ENCODE data around the gene RNF166.

The RNF166 gene, protein sequence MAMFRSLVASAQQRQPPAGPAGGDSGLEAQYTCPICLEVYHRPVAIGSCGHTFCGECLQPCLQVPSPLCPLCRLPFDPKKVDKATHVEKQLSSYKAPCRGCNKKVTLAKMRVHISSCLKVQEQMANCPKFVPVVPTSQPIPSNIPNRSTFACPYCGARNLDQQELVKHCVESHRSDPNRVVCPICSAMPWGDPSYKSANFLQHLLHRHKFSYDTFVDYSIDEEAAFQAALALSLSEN

DNA sequence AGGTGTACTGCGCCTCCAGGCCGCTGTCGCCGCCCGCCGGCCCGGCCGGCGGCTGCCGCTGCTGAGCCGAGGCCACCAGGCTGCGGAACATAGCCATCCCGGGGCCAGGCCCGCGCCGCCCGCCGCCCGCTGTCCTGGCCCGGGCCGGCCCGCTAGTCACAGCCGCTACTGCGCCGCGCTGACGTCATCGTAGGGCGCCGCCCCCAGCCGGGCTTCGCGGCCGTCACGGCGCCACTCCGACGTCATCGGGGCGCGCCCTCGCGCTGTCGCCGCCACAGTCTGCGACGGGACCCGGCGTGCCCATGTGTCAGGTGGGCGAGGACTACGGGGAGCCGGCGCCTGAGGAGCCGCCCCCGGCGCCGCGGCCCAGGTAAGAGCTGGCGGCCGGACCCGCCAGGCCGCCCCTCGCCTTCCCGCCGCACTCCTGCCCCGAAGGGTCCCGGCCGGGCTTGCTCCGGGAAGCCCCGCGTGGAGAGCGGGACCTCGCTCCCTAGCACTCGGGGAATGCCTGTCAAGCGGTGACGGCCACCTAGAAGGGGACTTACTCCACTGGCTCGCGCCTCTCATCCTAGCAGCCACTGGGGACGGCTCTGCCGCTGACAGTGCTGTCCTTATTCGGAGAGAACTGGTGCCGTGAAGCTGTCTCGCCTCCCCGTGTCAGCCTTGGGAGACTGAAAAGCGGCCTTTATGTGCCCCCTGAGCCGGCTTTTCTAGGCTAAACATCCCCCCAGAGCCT is at the start of gene RNF166, which contains the start of gene CTU2:
RNF166 (minus strand) TSS at position 180 of the 736 bp plus-strand sequence; CDS start at position 97, 83 bp downstream.
CTU2 (plus strand) TSS at position 275 of the 736 bp plus-strand sequence; CDS start at position 303, 28 bp downstream.
- peak; percentile 93 for DNase-seq

DNA sequence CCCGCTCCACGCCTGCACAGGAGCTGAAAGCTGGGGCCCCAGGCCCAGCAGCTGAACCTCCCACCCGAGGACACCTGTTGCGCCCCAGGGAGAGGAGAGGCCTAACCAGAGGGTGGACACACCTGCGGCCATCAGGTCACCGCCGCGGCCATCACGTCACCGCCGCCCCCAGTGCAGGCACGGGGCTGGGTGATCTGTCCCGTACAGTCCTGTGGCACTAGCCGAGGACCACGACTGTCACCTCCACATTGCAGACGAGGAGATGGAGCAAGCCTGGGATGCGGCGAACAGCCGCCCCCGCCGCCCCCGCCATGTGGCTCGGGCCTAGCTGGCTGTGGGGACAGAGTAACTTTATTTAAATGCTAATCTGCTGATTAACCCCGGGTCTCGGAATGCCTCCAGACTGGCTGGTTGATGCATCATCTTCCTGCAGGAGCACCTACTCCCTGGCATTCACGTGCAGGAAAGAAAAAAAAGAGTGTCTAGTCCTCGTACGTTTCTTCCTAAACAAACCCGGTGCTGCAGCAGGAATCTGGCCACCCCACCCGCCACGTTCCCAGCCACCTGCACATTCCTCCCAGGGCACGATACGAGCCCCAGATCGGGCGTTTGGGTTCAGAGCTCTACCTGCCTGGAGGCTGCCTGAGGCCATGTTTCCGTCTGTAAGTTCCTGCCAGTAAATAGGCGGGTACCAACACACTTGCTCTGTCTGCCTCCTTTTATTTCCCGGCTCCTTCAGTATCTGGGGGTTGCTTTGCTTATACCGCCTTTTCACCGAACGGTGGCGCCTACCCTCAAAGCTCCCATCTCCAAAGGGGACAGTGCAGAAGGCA is 48.9 kb upstream of the RNF166 start:
- no peak for DNase-seq

DNA sequence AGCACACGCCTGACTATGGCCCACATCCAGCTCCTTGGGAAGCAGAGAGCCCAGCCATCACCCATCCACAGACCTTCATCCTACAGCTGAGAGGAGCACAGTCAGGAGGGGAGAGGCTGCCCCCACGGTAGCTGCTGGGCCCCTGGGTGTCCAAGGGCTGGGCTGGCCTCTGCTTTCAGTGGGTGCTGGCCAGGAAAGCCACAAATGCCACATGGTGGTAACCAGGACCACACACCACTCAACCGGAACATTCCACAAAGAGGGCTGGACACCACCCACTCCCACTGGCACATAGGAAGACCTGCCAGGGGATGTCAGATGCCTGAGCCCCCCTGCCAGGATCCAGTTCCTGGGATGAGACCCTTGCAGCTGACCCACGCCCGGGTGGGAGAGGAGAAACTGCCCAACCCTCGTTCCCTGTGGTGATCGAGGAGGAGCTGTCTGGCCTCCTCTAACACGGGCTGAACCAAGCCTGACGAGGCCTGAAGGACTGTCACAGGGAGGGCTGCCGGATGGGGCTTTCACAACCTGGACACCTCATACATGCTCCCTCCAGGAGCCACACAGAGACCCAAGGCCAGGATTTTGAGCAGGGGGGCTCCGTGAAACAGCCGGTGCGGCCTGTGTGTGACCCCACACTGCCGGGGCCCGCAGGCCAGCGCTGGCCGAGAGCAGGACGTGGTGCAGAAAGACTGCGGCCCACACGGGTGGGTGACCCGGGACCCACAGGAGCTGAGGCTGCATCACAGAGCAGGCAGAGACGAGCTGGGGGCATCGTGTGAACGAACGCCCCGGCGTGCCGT is 48.1 kb upstream of the RNF166 start:
- no peak for DNase-seq

DNA sequence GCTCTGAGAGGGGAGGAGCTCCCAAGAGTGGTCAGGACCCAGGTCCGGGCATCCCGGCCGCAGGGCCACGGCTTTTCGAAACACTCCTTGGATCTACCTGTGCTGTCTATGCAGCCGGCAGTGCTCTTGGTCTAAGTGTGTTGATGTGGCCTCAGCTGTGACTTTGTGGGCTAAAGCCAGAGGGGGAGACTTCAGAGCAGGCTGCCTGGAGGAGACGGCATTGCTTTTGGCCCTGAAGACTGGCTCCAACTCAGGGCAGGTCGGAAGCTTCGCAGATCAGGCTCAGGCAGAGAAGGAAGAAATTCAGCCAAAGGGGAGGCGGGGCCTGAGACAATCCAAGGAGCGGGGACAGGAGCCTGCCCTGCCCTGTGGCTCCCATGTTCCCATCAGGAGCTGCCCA is 47.4 kb upstream of the RNF166 start:
- no peak for DNase-seq

DNA sequence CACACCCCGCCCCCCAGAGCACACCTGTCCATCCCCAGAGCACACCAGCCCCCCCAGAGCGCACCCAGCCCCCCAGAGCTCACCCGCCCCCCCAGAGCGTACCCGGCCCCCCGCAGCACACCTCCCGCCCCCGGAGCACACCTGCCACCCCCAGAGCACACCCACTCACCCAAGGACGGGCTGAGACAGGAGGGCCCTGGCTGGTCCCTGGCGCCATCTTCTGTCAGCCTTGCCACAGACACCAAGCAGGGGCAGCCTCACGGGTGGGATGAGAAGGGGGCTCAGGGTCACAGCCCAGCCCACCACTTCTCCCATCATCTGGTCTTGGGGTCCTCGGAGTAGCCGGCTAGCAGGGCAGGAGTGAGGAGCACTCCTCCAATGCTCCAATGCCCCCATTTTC is 47.0 kb upstream of the RNF166 start:
- no peak for DNase-seq

DNA sequence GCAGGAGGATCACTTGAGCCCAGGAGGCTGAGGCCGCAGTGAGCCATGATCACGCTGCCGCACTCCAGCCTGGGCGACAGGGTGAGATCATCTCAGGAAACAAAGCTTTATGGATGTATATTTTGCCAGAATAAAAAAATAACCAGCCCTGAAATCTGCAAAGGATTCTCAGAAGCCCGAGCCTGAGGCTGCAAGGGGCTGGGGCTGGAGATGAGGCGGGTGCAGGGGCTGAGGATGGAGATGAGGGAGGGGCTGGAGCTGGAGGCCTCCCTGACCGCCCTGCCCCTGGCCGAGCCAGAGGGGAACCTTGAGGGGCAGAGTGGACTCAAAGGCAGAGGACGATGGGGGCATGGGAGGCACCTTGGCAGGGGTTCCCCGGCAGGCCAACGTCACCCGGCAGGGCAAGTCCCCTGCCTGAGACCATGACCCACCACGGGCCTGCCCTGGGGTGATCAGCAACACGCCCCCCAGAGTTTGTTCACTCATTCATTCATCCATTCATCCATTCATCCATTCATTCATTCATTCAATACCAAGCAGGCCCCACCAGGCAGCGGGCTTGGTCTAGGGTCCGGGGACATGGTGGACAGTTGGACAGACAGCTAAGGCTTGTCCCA is 46.3 kb upstream of the RNF166 start:
- no peak for DNase-seq

DNA sequence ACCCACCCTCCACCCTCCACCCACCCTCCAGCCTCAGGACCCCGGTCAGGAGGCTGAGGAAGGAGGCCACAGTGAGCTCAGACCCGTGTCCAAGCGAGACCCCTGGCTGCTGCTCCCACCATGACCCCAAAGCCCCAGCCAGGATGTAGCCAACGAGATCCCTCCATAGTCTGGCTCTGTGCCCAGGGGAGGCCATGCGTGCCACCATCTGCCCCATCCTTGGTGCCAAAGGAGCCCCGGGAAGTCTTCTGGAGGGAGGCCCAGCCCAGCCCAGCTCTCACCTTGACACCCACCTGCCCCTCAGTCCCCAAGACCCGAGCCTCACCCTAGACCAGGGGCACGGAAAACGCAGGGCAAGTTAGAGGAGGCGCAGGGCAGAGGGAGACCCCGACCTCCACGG is 44.6 kb upstream of the RNF166 start:
- DNase-seq = no peak

DNA sequence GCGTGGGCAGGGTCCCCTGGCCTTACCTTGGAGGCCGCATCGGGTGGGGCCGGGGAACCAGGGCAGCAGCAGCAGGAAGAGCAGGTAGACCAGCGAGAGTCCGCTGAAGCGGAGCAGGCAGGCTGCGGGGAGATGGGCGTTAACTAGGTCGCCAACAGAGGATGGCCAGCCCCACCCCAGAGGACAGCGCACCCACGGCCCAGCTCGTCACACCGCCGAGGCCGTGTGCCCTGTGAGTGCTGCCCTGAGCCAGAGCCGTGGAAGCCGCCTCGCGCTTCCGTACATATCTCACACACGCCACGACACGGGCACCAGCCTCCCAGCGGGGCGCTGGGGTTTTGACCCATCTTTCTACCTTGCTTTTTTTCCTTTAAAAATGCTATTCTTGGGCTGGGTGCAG is 43.1 kb upstream of the RNF166 start:
- DNase-seq = no peak

DNA sequence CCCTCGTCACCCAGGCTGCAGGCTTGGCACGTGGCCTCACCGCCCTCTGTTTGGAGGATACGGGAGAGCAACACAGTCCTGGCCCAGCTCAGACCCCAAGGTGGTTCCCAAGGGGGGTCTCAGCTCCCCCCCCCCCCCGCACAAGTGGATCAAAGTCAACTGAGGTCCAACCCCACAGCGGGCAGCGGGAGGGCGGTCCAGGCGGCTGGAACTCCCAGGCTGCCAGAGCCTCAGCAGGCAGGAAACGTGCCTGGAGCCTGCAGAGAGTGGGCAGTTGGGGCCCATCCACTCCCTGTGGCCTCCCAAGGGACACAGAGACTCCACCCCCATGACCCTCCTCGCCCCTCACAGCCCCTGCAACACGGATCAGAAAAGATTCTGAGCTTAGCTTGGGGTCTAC is 42.2 kb upstream of the RNF166 start:
- DNase-seq = no peak

DNA sequence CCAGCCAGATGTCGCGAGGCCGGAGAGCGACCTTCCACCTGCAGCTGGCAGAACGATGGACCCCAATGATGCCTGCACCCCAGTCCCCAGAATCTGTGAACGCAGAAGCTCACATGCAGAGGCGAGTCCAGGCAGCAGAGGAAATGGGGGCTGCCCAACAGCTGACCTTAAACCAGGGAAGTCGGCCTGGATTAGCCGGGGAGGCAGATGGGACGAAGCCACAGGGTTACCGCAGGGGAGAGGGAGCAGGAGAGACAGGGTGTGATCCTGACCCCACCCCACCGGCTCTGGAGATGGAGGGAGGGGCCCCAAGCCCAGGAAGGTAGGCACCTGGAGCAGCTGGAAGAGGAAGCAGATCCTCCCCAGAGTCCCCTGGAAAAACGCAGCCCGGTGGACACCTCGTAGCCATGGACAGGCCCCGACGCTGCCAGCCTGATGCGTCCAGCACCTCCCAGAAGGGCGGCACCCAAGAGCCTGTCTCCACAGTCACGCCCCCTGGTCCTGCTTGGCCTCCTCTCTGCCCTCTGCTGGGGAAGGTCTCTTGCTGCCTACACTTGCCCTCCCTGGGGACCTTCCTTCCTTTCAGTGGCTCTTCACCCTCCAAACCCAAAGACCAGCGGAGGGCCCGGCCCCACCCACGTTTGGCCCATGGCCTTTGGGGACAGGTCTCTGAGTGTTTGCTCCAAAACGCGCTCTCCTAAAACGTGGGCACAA is 41.5 kb upstream of the RNF166 start:
- peak; percentile 50 for DNase-seq

DNA sequence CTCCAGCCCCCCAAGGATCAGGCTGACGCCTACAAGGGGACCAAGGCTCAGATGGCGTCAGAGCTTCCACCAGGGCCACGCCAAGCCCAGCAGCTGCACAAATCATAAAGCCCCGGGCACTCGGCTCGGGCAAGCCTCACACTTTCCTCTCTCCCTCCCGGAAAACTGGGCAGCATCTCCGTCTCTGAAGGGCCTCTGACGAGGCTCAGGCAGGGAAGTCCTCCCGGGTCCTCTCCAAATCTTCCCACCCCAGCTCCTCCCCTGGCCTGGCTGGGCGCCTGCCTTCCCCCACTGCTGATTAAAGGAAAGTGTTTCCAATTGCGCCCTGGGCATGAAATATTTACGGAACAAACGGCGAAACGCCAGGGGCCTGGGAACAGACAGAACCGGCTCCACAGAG is 40.3 kb upstream of the RNF166 start:
- no peak for DNase-seq

DNA sequence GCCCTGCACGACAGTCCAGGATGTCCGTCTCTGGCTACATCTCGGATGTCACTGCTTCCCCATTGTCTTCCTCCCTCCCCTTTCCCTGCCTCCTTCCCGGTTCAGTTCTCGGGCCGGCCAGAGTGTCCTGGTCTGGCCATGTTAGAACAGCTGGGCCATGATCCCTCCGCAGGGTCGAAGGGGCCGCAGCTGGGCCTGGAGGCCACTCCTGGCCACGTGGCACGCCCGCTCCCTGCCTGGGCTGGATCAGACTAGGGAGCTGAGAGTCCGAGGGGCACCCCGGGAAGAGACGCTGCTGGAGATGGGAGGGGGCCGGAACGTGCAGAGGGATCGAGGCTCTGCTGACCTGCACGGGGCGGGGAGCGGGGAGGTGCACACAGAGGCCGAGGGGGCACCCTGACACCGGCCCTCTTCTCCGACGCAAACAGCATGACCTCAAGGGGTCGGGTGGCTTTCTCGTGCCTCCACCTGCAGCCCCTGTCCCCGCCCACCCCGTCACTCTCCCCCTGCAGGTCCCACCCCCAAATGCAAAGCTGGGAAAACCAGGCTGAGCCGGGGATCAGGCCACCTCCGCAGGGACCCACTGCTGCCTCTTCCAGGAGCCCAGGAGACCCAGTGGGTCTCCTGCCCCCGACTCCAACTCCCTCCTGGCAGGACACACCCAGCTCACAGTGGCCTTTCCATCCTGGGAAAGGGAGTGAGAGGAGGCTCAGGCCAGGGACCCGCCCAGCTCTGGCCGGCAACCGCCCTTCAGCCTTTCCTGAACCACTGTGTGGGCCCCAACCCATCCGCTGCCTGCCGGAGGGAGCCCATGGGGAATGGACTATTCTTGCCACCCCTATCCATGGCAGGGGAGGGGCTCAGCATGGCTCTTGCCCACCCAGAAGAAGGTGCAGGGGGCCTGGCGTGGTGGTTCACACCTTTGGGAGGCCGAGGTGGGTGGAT is 38.6 kb upstream of the RNF166 start:
- DNase-seq = no peak

DNA sequence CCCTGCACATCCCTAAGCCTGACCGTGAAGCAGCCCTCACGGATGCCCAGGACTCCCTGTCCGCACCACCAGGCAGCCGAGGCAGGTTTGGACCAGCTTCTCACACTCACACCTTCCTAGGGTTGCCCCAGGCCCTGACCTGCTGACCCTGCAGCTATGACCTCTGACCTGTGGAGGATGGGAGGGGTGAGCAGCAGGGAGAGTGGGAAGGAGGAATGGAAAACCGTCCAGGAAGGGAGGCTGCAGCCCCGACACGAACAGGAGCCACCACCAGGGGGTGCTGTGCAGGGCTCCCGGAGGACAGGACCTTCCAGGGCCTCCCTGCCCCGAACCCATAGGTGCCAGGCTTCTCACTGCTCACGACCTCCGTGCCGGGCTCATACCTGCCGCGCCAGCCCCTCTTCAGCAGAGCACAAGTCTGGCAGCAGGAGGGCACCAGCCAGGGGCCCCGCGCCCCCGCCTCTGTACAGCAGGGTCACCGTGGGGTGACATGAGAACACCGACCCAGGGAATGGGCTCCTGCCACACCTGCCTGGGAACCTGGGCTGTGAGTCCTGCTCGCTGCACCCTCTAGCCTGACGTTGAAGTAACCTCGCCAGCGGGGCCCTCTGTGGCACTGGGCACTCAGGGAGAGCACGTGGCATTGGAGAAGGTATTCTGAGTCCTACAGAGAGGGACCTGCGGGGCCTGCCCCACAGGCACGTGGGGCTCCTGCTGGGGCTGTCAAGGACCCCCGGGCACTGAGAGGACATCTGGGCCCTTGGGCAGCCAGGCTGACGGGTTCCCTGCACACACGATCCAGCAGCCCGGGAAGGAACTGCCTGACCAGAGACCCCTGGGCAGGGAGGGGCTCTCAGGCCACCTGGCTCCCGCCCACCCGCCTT is 37.7 kb upstream of the RNF166 start:
- DNase-seq = peak; percentile 76

DNA sequence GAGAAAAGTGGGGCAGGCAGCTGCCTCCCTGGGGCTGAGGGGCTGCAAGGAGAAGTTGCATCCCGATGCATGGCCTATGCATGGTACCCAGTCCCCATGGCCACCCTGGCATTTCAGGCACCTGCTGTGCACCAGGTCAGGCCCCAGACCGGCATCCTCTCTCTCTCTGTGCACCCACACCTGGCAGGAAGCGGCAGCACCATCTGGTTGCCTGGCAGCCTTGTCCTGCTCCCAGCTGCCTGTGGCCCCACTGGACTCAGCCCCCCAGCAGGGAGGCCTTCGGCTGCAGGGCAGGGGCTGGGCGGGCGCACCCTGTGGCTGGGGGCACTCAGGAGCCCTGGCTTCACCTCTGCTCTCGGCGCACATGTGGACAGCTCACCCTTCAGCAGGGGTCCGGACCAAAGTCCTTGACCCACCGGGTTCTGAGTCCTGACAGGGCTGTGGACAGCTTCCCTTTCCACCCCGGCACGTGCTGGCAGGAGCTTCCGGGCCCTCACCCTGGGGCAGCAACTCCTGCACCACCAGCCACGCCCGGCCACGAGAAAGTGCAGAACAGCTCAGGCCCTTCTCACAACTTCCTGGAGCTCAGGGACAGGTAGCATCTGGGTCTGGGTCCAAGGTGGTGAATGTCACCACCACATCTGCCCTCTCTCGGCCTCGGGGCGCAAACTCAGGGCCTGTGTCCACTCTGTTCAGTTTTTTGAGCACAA is 36.8 kb upstream of the RNF166 start:
- DNase-seq = no peak

DNA sequence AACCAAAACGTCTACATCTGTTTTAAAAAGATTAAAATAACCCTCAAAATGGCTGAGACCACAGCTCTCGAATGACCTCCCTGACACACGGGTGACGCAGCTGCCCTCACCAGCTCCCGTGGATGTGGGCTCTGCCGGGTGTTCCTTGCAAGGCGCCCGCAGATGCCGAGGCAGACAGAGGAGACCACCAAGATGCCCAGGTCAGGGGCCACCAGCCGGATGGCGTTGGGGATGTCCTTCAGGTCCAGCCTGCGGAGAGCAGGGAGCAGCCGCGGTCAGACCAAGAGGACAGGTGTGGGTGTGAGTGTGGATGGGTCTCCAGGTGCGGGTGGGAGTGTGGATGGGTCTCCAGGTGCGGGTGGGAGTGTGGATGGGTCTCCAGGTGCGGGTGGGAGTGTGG is 35.2 kb upstream of the RNF166 start:
- DNase-seq = no peak

DNA sequence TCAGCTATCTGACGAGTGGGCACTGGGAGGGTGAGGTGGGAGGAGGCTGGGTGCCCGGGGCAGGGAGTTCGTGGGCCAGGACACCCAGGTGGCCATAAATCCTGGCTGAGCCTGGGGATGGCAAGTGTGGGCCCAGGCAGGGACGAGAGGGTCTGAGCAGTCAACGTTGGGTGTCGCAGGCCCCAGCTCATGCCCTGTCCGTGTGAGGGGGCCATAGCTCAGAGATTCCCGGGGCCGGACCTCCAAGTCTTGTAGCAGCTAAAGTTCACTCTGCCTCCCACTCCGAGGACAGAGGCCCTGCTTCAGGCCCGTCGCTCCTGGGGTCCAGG is 34.5 kb upstream of the RNF166 start:
- no peak for DNase-seq

DNA sequence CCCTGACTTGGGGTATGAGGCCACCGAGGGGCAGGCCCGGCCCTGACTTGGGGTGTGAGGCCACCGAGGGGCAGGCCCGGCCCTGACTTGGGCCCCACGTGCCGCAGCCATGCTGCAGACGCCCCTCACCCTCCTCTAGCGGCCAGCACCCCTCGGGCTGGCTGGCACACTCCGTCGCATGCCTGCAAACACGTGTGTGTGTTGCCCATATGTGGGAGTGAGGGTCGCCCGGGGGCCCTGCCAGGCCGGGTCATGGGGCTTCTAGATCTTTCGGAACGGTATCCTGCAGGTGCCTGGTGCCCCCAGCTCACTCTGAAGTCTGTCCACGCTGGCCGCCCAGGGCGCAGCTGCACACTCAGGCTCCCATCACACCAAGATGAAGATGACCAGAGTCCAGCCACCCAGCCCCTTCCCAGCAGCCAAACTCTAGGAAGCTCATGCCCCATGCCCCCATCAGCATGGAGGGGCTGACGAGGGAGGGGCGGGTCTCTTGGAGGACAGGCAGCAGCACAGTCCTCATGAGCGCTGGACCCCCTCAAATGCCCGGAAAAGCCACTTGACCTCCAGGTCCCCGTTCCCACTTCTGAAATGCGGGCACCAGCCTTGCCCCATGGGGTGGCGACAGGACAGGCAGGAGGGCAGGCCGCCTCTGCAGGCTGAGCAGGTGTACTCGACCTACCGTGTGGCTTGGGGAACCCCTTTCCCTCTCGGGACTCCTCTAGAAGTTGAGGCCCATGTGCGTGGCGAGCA is 33.9 kb upstream of the RNF166 start:
- no peak for DNase-seq

Measured in activated naive CD4-positive, alpha-beta T cell treated with Interleukin-2 at 50 U/mL for 16 hours (primary cell).